Stimulated activated CD4-positive, alpha-beta T cell treated with anti-CD3 and anti-CD28 coated beads, Interleukin-2, amount 100 ng/mL, for 4 hours (primary cell): ENCODE data around the gene SESN3.
"Not testable (repeated sequence)": the region's sequence is repeated elsewhere in the genome, so short reads cannot be mapped to it uniquely, and the experiment has no call there.

ENCODE experiments used
- DNase-seq: peaks from one replicate; pipeline ENCODE4 v3.0.0-alpha.2; 2020; ENCODE audit warnings: low read depth

SESN3 gene

DNA sequence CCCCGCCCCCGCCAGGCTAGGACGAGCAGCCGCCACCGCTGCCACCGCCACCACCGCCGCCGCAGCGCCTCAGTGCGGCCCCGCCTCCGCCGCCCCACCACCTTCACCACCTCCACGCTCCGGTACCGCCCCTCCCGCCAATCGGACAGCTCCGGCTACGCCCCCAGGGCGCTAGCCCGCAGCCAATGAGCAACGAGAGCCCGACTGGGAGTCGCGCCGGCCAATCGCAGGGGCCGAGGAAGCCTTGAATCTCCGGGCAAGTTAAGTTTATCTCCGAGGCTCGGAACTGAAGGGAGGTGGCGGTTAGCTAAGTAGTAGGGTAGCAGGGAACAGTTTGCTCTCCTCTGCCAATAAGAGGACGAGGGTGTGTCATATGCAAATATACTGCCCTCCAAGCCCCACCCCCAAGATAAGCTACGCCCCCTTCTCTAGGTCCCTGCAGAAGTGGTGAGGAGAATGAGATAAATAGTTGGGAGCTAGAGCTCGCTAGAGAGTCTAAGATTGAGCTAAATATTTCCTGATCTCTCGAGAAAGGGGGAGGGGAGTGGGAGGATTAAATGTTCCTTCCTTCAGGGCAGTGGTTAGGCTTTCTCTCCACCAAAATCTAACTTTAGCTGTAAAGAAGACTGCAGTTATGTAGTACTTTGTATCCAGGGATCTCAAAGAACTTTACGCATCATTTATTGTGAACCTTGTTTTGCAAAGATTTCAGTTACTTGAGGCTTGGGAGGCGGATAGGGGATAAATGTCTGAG, at the start of gene SESN3:
Gene SESN3 (minus strand): TSS at position 76 of the 754 bp plus-strand sequence. CDS start 342 bp downstream, outside the sequence.
- peak; percentile 98 for DNase-seq

GRCh38 chr11:95279921-95280868, 49.2 kb upstream of the SESN3 start:
- DNase-seq = no peak

DNA sequence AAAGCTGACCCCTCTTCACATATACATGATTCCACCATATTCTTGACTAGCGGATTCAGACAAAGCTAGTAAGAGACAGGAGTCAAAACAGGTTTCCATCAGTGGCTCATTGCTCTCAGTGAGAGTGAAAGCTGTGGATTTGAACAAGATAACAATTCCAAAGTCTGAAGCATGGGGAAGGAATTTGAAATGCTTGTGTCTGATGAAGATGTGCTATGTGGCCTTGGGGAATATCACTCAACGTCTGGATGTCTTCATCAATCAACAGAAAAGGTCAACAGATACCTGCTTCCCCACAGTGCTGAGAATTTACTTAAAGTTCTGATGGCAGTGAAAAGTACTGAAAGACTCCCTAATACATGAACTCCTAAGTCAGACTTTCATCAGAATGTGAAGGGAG, 46.9 kb upstream of the SESN3 start:
- DNase-seq = no peak

GRCh38 chr11:95276139-95276538, 45.1 kb upstream of the SESN3 start:
- no peak for DNase-seq

DNA sequence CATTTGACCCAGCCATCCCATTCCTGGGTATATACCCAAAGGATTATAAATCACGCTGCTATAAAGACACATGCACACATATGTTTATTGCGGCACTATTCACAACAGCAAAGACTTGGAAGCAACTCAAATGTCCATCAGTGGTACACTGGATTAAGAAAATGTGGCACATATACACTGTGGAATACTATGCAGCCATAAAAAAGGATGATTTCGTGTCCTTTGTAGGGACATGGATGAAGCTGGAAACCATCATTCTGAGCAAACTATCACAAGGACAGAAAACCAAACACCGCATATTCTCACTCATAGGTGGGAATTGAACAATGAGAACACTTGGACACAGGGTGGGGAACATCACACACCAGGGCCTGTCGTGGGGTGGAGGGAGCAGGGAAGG, 42.6 kb upstream of the SESN3 start:
- DNase-seq = not testable (repeated sequence)

DNA sequence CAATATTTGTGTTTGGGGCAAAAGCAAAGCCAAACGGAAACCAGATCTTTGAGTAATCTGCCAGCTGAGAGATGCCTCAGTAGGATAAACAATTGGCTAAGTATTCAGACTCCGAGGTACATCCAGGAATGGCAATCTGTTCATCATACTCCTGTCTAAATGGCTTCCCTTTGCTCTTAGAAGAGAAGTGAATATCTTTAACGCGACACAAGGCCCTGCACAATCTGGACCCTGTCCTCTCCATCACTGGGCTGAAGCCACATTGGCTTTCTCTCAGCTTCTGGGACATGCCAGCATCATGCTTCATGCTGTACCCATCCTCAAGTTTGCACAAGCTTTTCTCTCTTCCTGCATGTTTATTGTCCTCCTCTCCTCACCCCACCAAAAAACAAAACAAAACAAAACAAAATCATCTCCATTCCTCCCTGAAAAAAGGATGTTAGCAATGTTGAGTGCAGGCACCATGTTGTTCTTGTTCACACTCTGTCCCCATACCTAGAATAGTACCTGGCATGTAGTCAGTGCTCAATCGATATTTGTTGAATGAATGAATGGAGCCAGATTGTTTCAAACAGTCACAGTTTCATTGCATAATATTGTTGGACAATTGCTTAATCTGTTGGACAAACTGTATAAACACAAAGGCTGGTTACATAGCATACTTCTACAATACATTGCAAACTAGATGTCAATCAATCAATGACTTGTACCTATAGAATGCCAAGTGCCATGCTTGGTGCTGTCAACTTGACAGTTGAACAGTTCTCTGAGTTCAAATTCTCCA, 38.2 kb upstream of the SESN3 start:
- no peak for DNase-seq

DNA sequence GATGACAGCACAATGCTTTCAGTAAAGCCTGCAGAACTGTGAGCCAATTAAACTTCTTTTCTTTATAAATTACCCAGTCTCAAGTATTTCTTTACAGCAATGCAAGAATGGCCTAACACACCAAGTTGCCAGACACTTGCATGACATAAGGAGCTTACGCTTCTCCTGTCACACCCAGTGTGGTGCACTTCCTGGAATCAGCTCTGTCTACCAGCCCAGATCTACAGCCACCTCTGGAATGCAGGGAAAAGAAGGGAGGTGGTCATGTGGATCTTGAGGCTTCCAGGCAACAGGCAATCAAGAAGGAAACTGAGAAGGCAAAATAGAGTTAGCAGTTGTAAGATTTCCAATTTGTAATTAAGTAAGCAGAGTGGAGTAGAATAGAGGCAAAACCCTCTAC, 37.4 kb upstream of the SESN3 start:
- no peak for DNase-seq

DNA sequence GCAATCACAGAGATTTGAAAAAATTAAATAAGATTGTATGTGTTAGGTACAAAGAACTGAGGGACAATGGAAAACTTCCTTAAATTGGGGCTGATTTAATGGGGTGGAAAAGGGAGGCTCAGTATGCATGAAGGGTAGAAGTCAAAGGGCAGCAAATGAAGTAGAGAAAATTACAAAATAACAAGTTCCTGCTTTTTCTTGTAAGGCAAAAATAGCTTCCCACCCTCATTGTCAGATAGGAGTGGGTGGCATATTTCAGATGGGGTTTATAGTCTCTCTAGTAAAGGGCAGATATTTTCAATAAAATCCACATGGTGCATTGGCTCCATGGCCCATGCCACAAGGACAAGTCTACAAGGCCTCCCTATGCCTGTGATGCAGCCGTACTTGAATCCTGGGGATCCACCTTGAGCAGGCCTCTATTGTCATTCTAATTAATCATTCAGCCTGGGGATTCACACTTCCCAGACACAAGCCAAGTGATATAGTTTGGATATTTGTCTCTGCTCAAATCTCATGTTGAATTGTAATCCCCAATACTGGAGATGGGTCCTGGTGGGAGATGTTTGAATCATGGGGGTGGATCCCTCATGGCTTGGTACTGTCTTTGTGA, 36.7 kb upstream of the SESN3 start:
- DNase-seq = no peak

- DNase-seq = no peak
Measured at GRCh38 chr11:95266751-95267374, 35.9 kb upstream of the SESN3 start.

GRCh38 chr11:95264881-95265280, 33.9 kb upstream of the SESN3 start:
- no peak for DNase-seq

- DNase-seq = no peak
Measured at GRCh38 chr11:95262994-95263765, 32.2 kb upstream of the SESN3 start.

DNA sequence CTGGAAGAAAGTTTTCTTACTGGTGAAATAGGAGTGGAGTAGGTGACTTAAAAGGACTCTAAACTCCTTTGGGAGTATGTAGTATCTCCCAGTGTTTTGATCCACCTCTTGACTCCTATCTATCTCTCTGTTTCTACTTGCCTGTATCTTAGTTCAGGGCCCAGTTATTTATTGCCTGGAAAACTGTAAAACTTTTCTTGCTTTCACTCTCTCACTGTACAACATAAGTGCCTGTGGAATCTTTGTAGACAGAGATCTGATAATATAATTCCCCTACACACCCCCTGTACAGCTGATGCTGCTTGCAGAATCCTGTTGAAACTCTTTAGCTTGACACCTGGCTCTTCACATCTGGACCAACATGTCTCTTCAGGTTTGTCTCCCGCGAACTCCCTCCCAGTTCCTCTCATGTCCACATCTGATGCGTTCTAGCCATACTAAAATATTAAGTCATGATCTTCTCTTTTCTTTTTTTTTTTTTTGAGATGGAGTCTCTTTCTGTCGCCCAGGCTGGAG, 26.5 kb upstream of the SESN3 start:
- DNase-seq = no peak

- DNase-seq = no peak
Measured at GRCh38 chr11:95256321-95256779, 25.3 kb upstream of the SESN3 start.

- no peak for DNase-seq
Measured at GRCh38 chr11:95255251-95256145, 24.5 kb upstream of the SESN3 start.

DNA sequence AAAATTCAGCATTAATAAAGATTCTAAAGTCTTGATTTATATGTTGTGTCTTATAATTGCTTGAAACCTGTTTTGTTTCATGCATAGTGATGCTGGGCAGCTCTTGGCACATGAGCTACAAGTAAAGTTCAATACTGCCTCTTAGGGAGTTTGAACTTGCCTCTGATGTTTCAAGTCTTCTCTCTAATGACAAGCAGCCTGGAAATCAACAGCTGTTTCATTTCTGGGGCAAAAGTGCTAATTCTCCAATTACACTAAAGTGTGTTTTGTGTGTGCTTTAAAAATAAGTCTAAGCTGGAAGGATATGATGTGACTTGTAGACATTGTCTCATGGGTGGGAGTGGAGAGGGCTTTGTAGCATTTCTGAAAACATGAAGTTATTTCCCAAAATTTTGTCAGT, 23.7 kb upstream of the SESN3 start:
- no peak for DNase-seq

- DNase-seq = peak; percentile 76
Measured at GRCh38 chr11:95254131-95254704, 23.2 kb upstream of the SESN3 start.

- DNase-seq = no peak
Measured at GRCh38 chr11:95253141-95253540, 22.1 kb upstream of the SESN3 start.

GRCh38 chr11:95252586-95252985, 21.6 kb upstream of the SESN3 start:
- DNase-seq = no peak

GRCh38 chr11:95251896-95252295, 20.9 kb upstream of the SESN3 start:
- DNase-seq = not testable (repeated sequence)
